Mucosa of gallbladder (tissue), 1 donor: ENCODE results near the gene SLFNL1. TPM values are rescaled to one million over a fixed set of nuclear protein-coding genes. Genes with fewer than 3 reads are reported as not detected.

Source experiments
- DNase-seq: peaks from one replicate; pipeline ENCODE4 v3.0.0-alpha.2; 2020; ENCODE audit warnings: low spot score
- total RNA-seq: library from RNA; stranded (reverse); gene quantifications from one replicate; pipeline ENCODE4 v1.2.1, GENCODE V29; 2021
- donor health status: DM: no; HTN: no; CAD: no.

SLFNL1 gene
- total RNA-seq, 1 donor from 2014 or later = 0.60 TPM

DNA sequence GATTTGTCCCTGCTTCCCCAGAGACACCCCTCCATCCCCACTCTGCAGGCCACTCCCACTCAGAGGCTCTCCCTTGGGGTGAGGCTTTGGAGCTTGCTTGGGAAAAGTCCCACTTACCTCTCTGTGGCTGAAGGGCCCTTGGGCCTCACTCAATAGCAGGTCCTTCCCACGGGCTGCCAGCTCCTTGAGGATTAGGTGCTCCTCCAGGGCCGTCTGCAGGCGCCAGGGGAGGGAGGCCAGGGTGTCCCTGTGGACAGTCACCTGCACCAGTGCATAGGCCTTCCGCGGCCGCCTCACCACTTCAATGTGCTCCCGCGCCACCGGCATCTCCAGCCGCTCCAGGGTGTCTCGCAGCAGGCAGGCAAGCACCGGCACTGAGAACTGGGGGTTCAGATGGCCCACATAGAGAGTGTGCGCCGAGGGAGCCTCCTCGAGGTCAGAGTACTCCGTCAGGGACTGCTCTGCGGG is 1.4 kb downstream of the SLFNL1 start:
- no peak for DNase-seq

DNA sequence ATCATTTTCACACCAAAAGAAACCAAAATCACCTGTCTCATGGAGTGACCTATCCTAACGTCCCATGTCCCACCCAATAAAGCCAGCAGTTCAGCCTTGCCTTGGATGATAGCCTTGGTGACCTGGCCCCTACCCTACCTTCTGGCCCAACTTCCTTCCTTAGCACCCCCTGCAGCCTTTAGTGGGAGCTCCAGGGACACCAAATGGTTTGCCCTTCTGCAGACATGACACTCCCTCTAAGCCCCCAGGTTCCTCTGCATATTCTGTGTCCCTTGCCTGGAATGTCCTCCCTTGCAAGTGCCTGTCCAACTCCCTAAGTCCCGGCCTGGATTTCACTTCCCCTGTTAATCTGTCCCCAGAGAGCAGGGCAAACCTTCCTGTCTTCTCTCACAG is 2.2 kb downstream of the SLFNL1 start:
- DNase-seq = no peak

DNA sequence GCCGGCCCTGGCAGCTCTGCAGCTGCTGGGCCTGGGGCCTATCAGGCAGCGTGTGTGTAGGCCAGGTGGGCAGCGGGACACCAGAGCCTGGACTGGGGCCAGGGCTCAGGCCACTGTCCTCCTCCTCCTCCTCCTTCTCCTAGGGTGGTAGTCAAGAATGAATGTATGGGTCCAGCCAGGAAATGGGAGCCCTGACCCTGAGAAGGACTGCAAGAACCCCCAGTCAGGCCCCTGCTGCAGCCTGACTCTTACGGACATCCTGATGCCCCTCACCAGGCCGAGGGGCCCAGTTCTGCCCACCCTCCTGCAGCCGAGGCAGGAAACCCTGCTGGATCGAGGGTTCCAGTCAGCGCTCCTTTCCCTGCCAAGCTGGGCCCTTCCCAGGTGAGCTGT is 3.5 kb downstream of the SLFNL1 start:
- no peak for DNase-seq

- no peak for DNase-seq
Measured at GRCh38 chr1:41017141-41018017, 4.1 kb downstream of the SLFNL1 start.

- DNase-seq = no peak
Measured at GRCh38 chr1:41015897-41016470, 5.5 kb downstream of the SLFNL1 start.

DNA sequence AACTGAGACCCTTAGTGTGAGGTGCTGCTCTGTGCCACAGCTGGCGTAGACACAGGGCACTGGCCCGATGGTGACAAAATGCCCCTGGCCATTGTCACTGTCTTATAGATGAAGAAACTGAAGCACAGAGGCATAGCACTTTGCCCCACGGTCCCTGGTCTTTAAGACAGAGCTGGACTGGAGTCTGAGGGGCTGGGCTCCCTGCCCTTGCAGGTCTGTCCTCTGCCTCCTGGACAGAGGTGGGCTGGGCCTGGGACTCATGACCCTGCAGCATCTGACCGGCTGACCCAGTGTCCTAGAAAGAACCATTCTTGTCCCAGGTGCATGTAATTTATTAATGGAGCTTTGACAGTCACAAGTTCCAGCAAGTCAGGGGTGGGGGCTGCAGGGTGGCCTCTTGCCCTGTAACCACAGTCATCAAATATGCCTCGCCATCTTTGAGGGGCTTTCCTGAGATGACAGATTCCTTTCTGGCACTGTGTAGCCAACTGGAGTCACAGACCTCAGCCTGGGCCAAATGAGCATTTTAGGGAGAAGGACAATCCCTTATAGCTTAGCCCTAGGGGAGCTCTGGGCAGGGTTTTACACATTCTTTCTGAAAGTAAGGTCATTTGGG is 6.1 kb downstream of the SLFNL1 start:
- DNase-seq = no peak

GRCh38 chr1:41014871-41015270 is 6.7 kb downstream of the SLFNL1 start:
- no peak for DNase-seq

- DNase-seq = no peak
Measured at GRCh38 chr1:41013796-41014195, 7.7 kb downstream of the SLFNL1 start.

DNA sequence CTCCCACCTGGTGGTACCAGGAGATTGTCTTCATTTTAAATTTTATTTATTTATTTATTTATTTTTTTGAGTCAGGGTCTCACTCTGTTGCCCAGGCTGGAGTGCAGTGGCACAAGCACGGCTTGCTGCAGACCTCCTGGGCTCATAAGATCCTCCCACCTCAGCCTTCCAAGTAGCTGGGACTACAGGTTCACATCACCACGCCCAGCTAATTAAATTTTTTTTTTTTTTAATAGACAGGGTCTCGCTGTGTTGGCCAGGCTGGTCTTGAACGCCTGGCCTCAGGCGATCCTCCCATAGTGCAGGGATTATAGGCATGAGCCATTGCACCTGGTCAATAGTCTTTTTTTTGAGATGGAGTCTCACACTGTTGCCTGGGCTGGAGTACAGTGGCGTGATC is 8.5 kb downstream of the SLFNL1 start:
- DNase-seq = no peak

DNA sequence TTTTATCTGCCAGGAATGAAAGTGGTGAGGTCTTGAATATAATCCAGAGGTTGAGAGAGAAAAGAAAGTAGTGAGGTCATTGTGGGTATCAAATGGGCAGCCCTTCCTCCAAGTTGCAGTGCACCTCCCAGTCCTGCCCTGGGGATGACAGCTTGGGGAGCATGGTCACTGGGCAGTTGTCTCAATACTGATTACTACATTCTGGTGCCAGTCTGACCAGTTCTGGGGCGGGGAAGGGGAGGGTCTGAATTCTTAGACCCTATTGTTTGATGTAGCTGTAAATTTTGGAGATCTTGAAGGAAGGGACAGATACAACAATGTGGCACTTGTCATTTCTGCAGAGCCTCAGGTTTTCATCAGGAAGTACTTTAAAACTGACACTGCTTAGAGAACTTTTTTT is 11.2 kb downstream of the SLFNL1 start:
- DNase-seq = no peak

GRCh38 chr1:41009466-41009865 is 12.1 kb downstream of the SLFNL1 start:
- no peak for DNase-seq

GRCh38 chr1:41006942-41007865 is 14.3 kb downstream of the SLFNL1 start:
- DNase-seq = no peak

- no peak for DNase-seq
Measured at GRCh38 chr1:41005876-41006275, 15.6 kb downstream of the SLFNL1 start.

GRCh38 chr1:41003640-41004220 is 17.8 kb downstream of the SLFNL1 start:
- DNase-seq = peak; percentile 97

DNA sequence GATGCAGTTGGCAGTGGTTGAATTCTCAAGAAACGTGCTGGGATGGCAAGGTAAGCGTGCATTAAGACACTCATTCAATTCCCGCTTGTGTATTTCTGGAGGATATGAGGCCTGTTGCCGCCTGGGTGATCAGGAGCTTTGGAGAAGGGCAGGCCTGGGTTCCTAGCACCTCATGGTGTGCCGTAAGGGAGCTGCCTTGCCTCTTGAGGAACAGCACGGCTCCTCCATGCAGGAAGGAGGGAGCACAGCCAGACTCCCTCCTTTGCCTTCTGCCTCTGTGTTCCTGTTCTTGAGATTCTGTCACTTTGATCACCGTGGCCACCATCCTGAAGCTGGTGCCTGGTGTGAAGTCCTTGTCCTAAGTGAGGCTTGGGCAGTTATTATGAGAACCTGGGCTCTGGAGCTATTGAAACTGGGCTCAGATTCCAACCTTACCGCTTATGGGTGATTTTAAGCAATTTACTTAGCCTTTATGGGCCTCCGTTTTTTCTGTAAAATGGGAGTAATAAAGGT is 18.3 kb downstream of the SLFNL1 start:
- DNase-seq = no peak

GRCh38 chr1:40998668-40999067 is 22.9 kb downstream of the SLFNL1 start:
- no peak for DNase-seq

DNA sequence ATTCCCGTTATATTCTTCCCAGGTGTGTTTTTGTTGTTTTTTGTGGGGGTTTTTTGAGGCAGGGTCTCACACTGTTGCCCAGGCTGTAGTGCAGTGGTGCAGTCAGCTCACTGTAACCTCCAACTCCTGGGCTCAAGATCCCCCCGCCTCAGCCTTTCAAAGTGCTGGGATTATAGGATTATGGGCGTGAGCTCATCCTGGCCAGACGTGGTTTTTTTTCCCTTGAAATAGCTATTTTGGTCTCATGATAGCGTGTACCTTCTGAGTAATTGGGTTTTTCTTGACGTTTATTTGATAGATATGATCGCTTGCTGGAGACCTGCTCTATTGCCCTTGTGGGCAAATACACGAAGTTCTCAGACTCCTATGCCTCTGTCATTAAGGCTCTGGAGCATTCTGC is 24.4 kb downstream of the SLFNL1 start:
- no peak for DNase-seq

DNA sequence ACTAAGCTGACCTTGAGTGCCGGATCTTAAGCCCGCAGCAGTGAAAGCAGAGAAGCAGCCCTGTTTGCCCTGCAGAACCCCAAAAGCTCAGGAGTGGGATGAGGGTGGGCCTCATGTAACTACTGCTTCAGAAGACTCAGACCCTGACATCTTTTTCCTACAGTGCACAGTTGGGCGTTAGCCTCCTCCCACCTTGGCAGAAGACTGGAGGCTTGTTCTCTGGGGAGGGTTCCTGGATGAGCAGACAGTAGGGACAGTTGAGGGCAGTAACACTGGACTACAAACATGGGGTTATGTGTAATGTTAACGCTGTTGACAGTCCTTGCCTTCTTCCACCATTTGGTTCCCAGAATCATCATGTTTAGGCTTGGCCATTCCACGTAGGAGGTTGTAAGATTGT is 32.5 kb downstream of the SLFNL1 start:
- DNase-seq = no peak

DNA sequence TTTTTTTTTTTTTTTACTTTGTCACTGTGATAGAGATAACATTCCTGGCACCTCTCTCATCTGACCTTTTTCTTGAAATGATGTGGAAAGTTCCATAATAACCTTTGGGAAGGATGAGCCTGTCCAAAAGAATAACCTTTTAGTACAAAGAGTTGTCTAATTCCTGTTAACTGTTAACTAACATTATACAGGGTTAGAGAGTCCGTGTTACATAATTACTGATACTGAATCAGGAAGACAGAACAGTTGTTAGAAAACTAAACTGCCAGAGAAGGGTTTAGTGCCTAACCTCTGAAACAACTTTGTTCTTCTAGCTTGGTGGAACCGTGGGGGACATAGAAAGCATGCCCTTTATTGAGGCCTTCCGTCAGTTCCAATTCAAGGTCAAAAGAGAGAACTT is 33.2 kb downstream of the SLFNL1 start:
- DNase-seq = no peak

- no peak for DNase-seq
Measured at GRCh38 chr1:40987439-40988276, 33.9 kb downstream of the SLFNL1 start.
